Activated CD8-positive, alpha-beta memory T cell treated with anti-CD3 and anti-CD28 coated beads, Interleukin-2, amount 50 U/mL, for 4 hours (primary cell): ENCODE results near the gene DYRK4.
A peak's percentile ranks its signal among the peaks of the same experiment; 100 is the strongest.
"Not testable (repeated sequence)": the region's sequence is repeated elsewhere in the genome, so short reads cannot be mapped to it uniquely, and the experiment has no call there.

ENCODE experiments used
- DNase-seq: peaks from one replicate; pipeline ENCODE4 v3.0.0-alpha.2; 2020

Gene DYRK4

GRCh38 chr12:4562034-4562657 is at the start of gene DYRK4:
Gene DYRK4, plus strand, starts transcription at chr12:4562208. Its CDS starts 38 bp downstream, at chr12:4562246.
- peak; percentile 16 for DNase-seq

- no peak for DNase-seq
Measured at GRCh38 chr12:4518106-4518728, 43.8 kb upstream of the DYRK4 start.

- DNase-seq = not testable (repeated sequence)
Measured at GRCh38 chr12:4523443-4523842, 38.6 kb upstream of the DYRK4 start.

- DNase-seq = no peak
Measured at GRCh38 chr12:4526923-4527546, 35.0 kb upstream of the DYRK4 start.

- no peak for DNase-seq
Measured at GRCh38 chr12:4530160-4530559, 31.8 kb upstream of the DYRK4 start.

GRCh38 chr12:4530982-4531586 is 30.9 kb upstream of the DYRK4 start:
- DNase-seq = no peak

- no peak for DNase-seq
Measured at GRCh38 chr12:4535092-4535491, 26.9 kb upstream of the DYRK4 start.

- DNase-seq = no peak
Measured at GRCh38 chr12:4535871-4536270, 26.1 kb upstream of the DYRK4 start.

GRCh38 chr12:4538207-4539160 is 23.5 kb upstream of the DYRK4 start, which contains the start of gene RAD51AP1:
Gene RAD51AP1, plus strand, starts transcription at chr12:4538890. Its CDS starts 50 bp downstream, at chr12:4538940.
- peak; percentile 92 for DNase-seq

GRCh38 chr12:4539167-4539870 is 22.7 kb upstream of the DYRK4 start:
- DNase-seq = no peak

- no peak for DNase-seq
Measured at GRCh38 chr12:4540170-4540569, 21.8 kb upstream of the DYRK4 start.

- DNase-seq = no peak
Measured at GRCh38 chr12:4540638-4541037, 21.4 kb upstream of the DYRK4 start.

- no peak for DNase-seq
Measured at GRCh38 chr12:4545195-4545594, 16.8 kb upstream of the DYRK4 start.

- no peak for DNase-seq
Measured at GRCh38 chr12:4552191-4552590, 9.8 kb upstream of the DYRK4 start.

GRCh38 chr12:4553943-4554342 is 8.1 kb upstream of the DYRK4 start:
- DNase-seq = no peak

GRCh38 chr12:4555804-4556203 is 6.2 kb upstream of the DYRK4 start:
- no peak for DNase-seq

GRCh38 chr12:4556735-4557530 is 5.1 kb upstream of the DYRK4 start:
- DNase-seq = no peak

- DNase-seq = no peak
Measured at GRCh38 chr12:4557586-4557985, 4.4 kb upstream of the DYRK4 start.

GRCh38 chr12:4558171-4558570 is 3.8 kb upstream of the DYRK4 start:
- DNase-seq = no peak

GRCh38 chr12:4563336-4563735 is 1.3 kb downstream of the DYRK4 start:
- DNase-seq = no peak

GRCh38 chr12:4564818-4565217 is 2.8 kb downstream of the DYRK4 start:
- DNase-seq = no peak
